Neural cell (in vitro differentiated cells): ENCODE data around the gene DUSP19. TPM values are rescaled to one million over a fixed set of nuclear protein-coding genes. Genes with fewer than 3 reads are reported as not detected.

Experiments
- H2AFZ ChIP-seq: fragments of 200-600, 300-800 bp; sonication (generic), shearing (Covaris generic); 2 replicates; pipeline ENCODE4 v1.6.0; 2014; ENCODE audit warnings: low read depth, mild to moderate bottlenecking, antibody characterized with exemption, low read length, moderate library complexity
- H3F3A ChIP-seq: fragments of 200-600 bp; shearing (Covaris generic); 2 replicates; pipeline ENCODE4 v1.6.1; 2016; ENCODE audit warnings: mild to moderate bottlenecking, moderate library complexity, mixed read lengths, antibody characterized with exemption, low read length; ENCODE audit not compliant: insufficient read depth, poor library complexity, severe bottlenecking
- H3K27ac ChIP-seq: fragments of 200-600, 300-800 bp; sonication (generic), shearing (Covaris generic); 2 replicates; pipeline ENCODE4 v1.5.1; 2014; ENCODE audit warnings: mild to moderate bottlenecking, low read length, moderate library complexity
- H3K27me3 ChIP-seq: fragments of 300-800, 200-600 bp; sonication (generic), shearing (Covaris generic); 2 replicates; pipeline ENCODE4 v1.6.0; 2014; ENCODE audit warnings: mild to moderate bottlenecking, low read depth, low read length, moderate library complexity; ENCODE audit not compliant: insufficient read depth
- H3K36me3 ChIP-seq: fragments of 300-800, 200-600 bp; sonication (generic), shearing (Covaris generic); 2 replicates; pipeline ENCODE4 v1.5.1; 2014; ENCODE audit warnings: mild to moderate bottlenecking, antibody characterized with exemption, low read length, moderate library complexity; ENCODE audit not compliant: insufficient read depth
- H3K4me2 ChIP-seq: fragments of 300-800, 200-600 bp; sonication (generic), shearing (Covaris generic); 2 replicates; pipeline ENCODE4 v1.6.0; 2014; ENCODE audit warnings: mild to moderate bottlenecking, low read length
- H3K4me3 ChIP-seq: fragments of 300-800, 200-600 bp; sonication (generic), shearing (Covaris generic); 2 replicates; pipeline ENCODE4 v1.5.1; 2014; ENCODE audit warnings: mild to moderate bottlenecking, low read length, moderate library complexity
- H3K79me2 ChIP-seq: fragments of 200-600 bp; shearing (Covaris generic); replicated peaks from 2 replicates; pipeline ENCODE4 v1.6.0; 2014; ENCODE audit warnings: mild to moderate bottlenecking, low read length, moderate library complexity; ENCODE audit not compliant: insufficient read depth
- H3K9ac ChIP-seq: fragments of 300-800, 200-600 bp; sonication (generic), shearing (Covaris generic); 2 replicates; pipeline ENCODE4 v1.6.1; 2016; ENCODE audit warnings: mild to moderate bottlenecking, low read length, mixed read lengths
- H3K9me2 ChIP-seq: fragments of 200-600 bp; shearing (Covaris generic); 2 replicates; pipeline ENCODE4 v1.6.1; 2016; ENCODE audit warnings: mild to moderate bottlenecking, low read length, mixed read lengths; ENCODE audit not compliant: insufficient read depth
- H3K9me3 ChIP-seq: fragments of 200-600, 300-800 bp; sonication (generic), shearing (Covaris generic); 2 replicates; pipeline ENCODE4 v1.6.1; 2016; ENCODE audit warnings: mild to moderate bottlenecking, mixed run types, low read length, moderate library complexity, mixed read lengths
- H4K20me1 ChIP-seq: fragments of 200-600 bp; shearing (Covaris generic); 2 replicates; pipeline ENCODE4 v1.6.1; 2016; ENCODE audit warnings: mild to moderate bottlenecking, mixed run types; ENCODE audit not compliant: insufficient read depth
- EP300 ChIP-seq: fragments of 450-650 bp; conservative IDR thresholded peaks from 2 replicates; pipeline ENCODE4 v1.6.1; 2014; ENCODE audit warnings: antibody characterized with exemption, mild to moderate bottlenecking, moderate library complexity; ENCODE audit not compliant: poor library complexity, severe bottlenecking
- EZH2 ChIP-seq: fragments of 200-600, 300-800 bp; shearing (Covaris generic), sonication (generic); IDR thresholded peaks from 2 replicates; pipeline ENCODE4 v1.6.1; 2014; ENCODE audit warnings: antibody characterized with exemption, low read length, borderline replicate concordance, mild to moderate bottlenecking; ENCODE audit not compliant: insufficient read depth, poor library complexity, severe bottlenecking
- MXI1 ChIP-seq: fragments of 450-650 bp; conservative IDR thresholded peaks from 2 replicates; pipeline ENCODE4 v1.6.1; 2014; ENCODE audit warnings: antibody characterized with exemption, mild to moderate bottlenecking; ENCODE audit not compliant: poor library complexity, severe bottlenecking
- POLR2AphosphoS5 ChIP-seq: IDR thresholded peaks from 2 replicates; pipeline ENCODE4 v1.6.1; 2012
- RAD21 ChIP-seq: fragments of 450-650 bp; conservative IDR thresholded peaks from 2 replicates; pipeline ENCODE4 v1.6.1; 2014; ENCODE audit warnings: antibody characterized with exemption, mild to moderate bottlenecking, moderate library complexity
- SMC3 ChIP-seq: fragments of 450-650 bp; conservative IDR thresholded peaks from 2 replicates; pipeline ENCODE4 v1.6.1; 2014; ENCODE audit warnings: antibody characterized with exemption, mild to moderate bottlenecking, moderate library complexity; ENCODE audit not compliant: poor library complexity
- TAF1 ChIP-seq: IDR thresholded peaks from 2 replicates; pipeline ENCODE4 v1.6.1; 2012; ENCODE audit warnings: low read depth
- polyA plus RNA-seq: library from polyadenylated mRNA; depleted of rRNA; stranded (reverse); fragments of >200 nt; gene quantifications from 2 replicates; pipeline ENCODE4 v1.2.3, GENCODE V29; 2014
- TF ChIP-seq, protein P1 (sequence below): fragments of 450-650 bp; IDR thresholded peaks from 2 replicates; pipeline ENCODE4 v1.5.1; 2014; ENCODE audit warnings: antibody characterized with exemption, mild to moderate bottlenecking, moderate library complexity; ENCODE audit not compliant: poor library complexity, severe bottlenecking
- TF ChIP-seq, protein P2 (sequence below): IDR thresholded peaks from 2 replicates; pipeline ENCODE4 v1.6.1; 2012; ENCODE audit warnings: borderline replicate concordance

The DUSP19 gene
- polyA plus RNA-seq, 1 donor from 2014 or later, result 5.6 TPM

DNA sequence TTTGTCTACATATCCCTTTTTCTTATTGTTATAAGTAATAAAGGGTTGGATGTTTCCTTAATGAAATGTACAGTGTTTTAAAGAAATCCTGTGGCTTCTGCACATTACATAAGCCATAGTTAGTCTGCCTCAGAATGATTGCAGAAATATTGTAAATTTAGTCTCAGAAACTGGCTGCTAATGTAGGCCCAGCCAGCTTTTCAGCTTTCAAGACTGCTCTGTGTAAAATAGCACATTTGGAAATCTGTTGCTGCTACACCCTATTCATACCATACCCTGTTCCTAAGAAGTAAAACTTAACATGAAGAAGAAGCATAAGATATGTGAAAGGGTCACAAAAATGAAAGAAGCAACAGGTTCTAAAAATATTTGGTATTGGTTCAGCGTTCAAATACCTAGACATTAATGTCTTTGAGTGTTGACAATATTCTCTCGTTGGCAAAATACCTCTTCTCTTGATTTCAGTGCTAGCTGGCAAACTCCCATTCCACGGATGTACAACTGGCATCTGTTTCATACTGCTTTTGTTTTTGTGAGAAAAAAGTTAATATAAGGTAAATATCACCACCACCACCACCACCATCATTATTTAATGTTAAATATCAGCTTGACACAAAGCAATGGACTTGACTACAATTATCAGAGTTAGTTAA lies 21.1 kb upstream of the DUSP19 start:
- H2AFZ ChIP-seq, result no peak overlapping the region
- no peaks in the 10 kb centered on the region for H3K27me3 ChIP-seq
- no peaks in the 10 kb centered on the region for H3K9me3 ChIP-seq
- no peak overlapping the region for H3K4me2 ChIP-seq
- H3K36me3 ChIP-seq, result no peaks in the 10 kb centered on the region
- H3K79me2 ChIP-seq, result no peaks in the 10 kb centered on the region
- no peak overlapping the region for H3K4me3 ChIP-seq
- H3F3A ChIP-seq, result no peaks in the 10 kb centered on the region
- H3K27ac ChIP-seq, result no peak overlapping the region
- H4K20me1 ChIP-seq, result no peaks in the 10 kb centered on the region
- H3K9me2 ChIP-seq, result no peaks in the 10 kb centered on the region
- TF ChIP-seq TAF1, result no peak
- no peak for TF ChIP-seq POLR2AphosphoS5
- no peak for TF ChIP-seq EZH2
- TF ChIP-seq EP300, result no peak
- no peak for TF ChIP-seq RAD21
- TF ChIP-seq, protein P1, sequence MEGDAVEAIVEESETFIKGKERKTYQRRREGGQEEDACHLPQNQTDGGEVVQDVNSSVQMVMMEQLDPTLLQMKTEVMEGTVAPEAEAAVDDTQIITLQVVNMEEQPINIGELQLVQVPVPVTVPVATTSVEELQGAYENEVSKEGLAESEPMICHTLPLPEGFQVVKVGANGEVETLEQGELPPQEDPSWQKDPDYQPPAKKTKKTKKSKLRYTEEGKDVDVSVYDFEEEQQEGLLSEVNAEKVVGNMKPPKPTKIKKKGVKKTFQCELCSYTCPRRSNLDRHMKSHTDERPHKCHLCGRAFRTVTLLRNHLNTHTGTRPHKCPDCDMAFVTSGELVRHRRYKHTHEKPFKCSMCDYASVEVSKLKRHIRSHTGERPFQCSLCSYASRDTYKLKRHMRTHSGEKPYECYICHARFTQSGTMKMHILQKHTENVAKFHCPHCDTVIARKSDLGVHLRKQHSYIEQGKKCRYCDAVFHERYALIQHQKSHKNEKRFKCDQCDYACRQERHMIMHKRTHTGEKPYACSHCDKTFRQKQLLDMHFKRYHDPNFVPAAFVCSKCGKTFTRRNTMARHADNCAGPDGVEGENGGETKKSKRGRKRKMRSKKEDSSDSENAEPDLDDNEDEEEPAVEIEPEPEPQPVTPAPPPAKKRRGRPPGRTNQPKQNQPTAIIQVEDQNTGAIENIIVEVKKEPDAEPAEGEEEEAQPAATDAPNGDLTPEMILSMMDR, result no peak
- TF ChIP-seq, protein P2, sequence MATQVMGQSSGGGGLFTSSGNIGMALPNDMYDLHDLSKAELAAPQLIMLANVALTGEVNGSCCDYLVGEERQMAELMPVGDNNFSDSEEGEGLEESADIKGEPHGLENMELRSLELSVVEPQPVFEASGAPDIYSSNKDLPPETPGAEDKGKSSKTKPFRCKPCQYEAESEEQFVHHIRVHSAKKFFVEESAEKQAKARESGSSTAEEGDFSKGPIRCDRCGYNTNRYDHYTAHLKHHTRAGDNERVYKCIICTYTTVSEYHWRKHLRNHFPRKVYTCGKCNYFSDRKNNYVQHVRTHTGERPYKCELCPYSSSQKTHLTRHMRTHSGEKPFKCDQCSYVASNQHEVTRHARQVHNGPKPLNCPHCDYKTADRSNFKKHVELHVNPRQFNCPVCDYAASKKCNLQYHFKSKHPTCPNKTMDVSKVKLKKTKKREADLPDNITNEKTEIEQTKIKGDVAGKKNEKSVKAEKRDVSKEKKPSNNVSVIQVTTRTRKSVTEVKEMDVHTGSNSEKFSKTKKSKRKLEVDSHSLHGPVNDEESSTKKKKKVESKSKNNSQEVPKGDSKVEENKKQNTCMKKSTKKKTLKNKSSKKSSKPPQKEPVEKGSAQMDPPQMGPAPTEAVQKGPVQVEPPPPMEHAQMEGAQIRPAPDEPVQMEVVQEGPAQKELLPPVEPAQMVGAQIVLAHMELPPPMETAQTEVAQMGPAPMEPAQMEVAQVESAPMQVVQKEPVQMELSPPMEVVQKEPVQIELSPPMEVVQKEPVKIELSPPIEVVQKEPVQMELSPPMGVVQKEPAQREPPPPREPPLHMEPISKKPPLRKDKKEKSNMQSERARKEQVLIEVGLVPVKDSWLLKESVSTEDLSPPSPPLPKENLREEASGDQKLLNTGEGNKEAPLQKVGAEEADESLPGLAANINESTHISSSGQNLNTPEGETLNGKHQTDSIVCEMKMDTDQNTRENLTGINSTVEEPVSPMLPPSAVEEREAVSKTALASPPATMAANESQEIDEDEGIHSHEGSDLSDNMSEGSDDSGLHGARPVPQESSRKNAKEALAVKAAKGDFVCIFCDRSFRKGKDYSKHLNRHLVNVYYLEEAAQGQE, result no peak
- TF ChIP-seq MXI1, result no peak
- no peak for TF ChIP-seq SMC3
- no peak overlapping the region for H3K9ac ChIP-seq

DNA sequence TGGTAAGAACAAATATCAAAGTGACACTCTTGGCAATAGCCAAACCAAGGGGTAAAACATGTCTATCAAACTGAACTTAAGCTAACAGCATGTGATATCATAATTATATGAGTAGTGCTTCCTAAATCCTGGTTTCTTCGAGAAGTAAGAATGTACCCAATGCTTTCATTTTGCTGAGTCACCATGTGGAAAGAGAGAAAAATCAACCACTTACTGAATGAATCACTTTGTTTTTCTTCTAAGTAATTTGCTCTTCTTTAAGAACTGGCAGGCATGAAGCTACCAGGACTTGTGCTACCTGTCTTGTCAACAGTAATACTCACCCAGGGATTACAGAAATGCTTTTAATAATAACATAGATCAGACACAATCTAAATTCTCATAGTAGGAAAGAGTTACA lies 19.0 kb upstream of the DUSP19 start:
- Histone ChIP-seq H3K79me2 (no peaks in the 10 kb centered on the region), H3K4me3 (no peak overlapping the region), H4K20me1 (no peaks in the 10 kb centered on the region), H2AFZ (no peak overlapping the region), H3F3A (no peaks in the 10 kb centered on the region), H3K27me3 (no peaks in the 10 kb centered on the region), H3K9me2 (no peaks in the 10 kb centered on the region), H3K27ac (no peak overlapping the region), H3K4me2 (no peak overlapping the region), H3K36me3 (no peaks in the 10 kb centered on the region), H3K9ac (no peak overlapping the region), H3K9me3 (no peaks in the 10 kb centered on the region)
- TF ChIP-seq MXI1, result no peak
- no peak for TF ChIP-seq POLR2AphosphoS5
- TF ChIP-seq RAD21, result no peak
- TF ChIP-seq SMC3, result no peak
- TF ChIP-seq EZH2, result no peak
- TF ChIP-seq EP300, result no peak
- no peak for TF ChIP-seq TAF1
- TF ChIP-seq, protein P2, result no peak
- TF ChIP-seq, protein P1, result no peak
